ENCODE measurements around the gene LOXHD1. TPM values are rescaled to one million over a fixed set of nuclear protein-coding genes. Genes with fewer than 3 reads are reported as not detected.

The LOXHD1 gene
- total RNA-seq (under 1 TPM in 4 of 6 donors, not detected in 2; 0.12 to 0.16 (median 0.15) TPM), polyA plus RNA-seq (under 1 TPM; 0.12 to 0.46 TPM)

GRCh38 chr18:46657115-46657955 lies at the start of gene LOXHD1:
TSS of gene LOXHD1 (minus strand) at chr18:46657220. CDS start at chr18:46657033, 187 bp downstream.
- no peaks in the 10 kb centered on the region for H3K4me1 ChIP-seq
- WGBS, 2 donors = 57 to 63% methylated on average over 25 of the region's 25 CpGs
- no peaks in the 10 kb centered on the region for H3K36me3 ChIP-seq
- FAIRE-seq (no peak), ATAC-seq (no peak), DNase-seq (peak in 1 of 6 donors; percentile 39)
- TF ChIP-seq CTCF (IDR thresholded peaks at IDR 0.05) = no peak
- no peak within 1 kb of the TSS for H3K4me3 ChIP-seq
- H3K27me3 ChIP-seq = no peaks in the 10 kb centered on the region
- H3K27ac ChIP-seq = no peak within 1 kb of the TSS
- intact Hi-C loops (cut with DNase I) = loop anchor here in 2 of 3 donors (10.0 kb wide), 2 partner anchors 373 to 503 kb away; no protein-coding TSS in a partner anchor
- no peaks in the 10 kb centered on the region for H3K9me3 ChIP-seq

- WGBS, 2 donors = 37 to 41% methylated on average over 5 of the region's 5 CpGs
- no peaks in the 10 kb centered on the region for H3K4me1 ChIP-seq
- no peak overlapping the region for H3K27ac ChIP-seq
- intact Hi-C loops (cut with DNase I) = no loop called here
- H3K36me3 ChIP-seq = no peaks in the 10 kb centered on the region
- no peaks in the 10 kb centered on the region for H3K27me3 ChIP-seq
- ATAC-seq (no peak), FAIRE-seq (no peak), DNase-seq (no peak)
- no peak overlapping the region for H3K4me3 ChIP-seq
- H3K9me3 ChIP-seq = no peaks in the 10 kb centered on the region
- no peak for TF ChIP-seq CTCF (IDR thresholded peaks at IDR 0.05)
Measured at GRCh38 chr18:46705521-46705920, 48.5 kb upstream of the LOXHD1 start.

- Histone ChIP-seq H3K27me3 (no peaks in the 10 kb centered on the region), H3K4me3 (no peak overlapping the region), H3K36me3 (no peaks in the 10 kb centered on the region), H3K9me3 (no peaks in the 10 kb centered on the region), H3K4me1 (no peaks in the 10 kb centered on the region), H3K27ac (no peak overlapping the region)
- no peak for ATAC-seq
- DNase-seq = no peak
- FAIRE-seq = no peak
- intact Hi-C loops (cut with DNase I) = no loop called here
- no peak for TF ChIP-seq CTCF (IDR thresholded peaks at IDR 0.05)
- WGBS, 2 donors = 71 to 77% methylated on average over 4 of the region's 4 CpGs
Measured at GRCh38 chr18:46704816-46705215, 47.8 kb upstream of the LOXHD1 start.

GRCh38 chr18:46704189-46704588 lies 47.2 kb upstream of the LOXHD1 start:
- FAIRE-seq (no peak), ATAC-seq (no peak), DNase-seq (no peak)
- Histone ChIP-seq H3K36me3 (no peaks in the 10 kb centered on the region), H3K4me3 (no peak overlapping the region), H3K27me3 (no peaks in the 10 kb centered on the region), H3K27ac (no peak overlapping the region), H3K4me1 (no peaks in the 10 kb centered on the region), H3K9me3 (no peaks in the 10 kb centered on the region)
- intact Hi-C loops (cut with DNase I) = no loop called here
- WGBS, 2 donors = 65 to 77% methylated on average over 7 of the region's 7 CpGs
- TF ChIP-seq CTCF (IDR thresholded peaks at IDR 0.05) = no peak

- Histone ChIP-seq H3K4me1 (no peaks in the 10 kb centered on the region), H3K4me3 (no peak overlapping the region), H3K9me3 (no peaks in the 10 kb centered on the region), H3K27ac (no peak overlapping the region), H3K36me3 (no peaks in the 10 kb centered on the region), H3K27me3 (no peaks in the 10 kb centered on the region)
- intact Hi-C loops (cut with DNase I) = no loop called here
- no peak for ATAC-seq
- FAIRE-seq = no peak
- no peak for DNase-seq
- TF ChIP-seq CTCF (IDR thresholded peaks at IDR 0.05) = no peak
- 80 to 81% methylated on average over 6 of the region's 6 CpGs for WGBS, 2 donors
Measured at GRCh38 chr18:46702471-46702870, 45.5 kb upstream of the LOXHD1 start.

Data from pancreas (tissue), 10 donors.